ENCODE measurements around the gene RASL12.
"Not testable (repeated sequence)": the region's sequence is repeated elsewhere in the genome, so short reads cannot be mapped to it uniquely, and the experiment has no call there.

Gene RASL12

DNA sequence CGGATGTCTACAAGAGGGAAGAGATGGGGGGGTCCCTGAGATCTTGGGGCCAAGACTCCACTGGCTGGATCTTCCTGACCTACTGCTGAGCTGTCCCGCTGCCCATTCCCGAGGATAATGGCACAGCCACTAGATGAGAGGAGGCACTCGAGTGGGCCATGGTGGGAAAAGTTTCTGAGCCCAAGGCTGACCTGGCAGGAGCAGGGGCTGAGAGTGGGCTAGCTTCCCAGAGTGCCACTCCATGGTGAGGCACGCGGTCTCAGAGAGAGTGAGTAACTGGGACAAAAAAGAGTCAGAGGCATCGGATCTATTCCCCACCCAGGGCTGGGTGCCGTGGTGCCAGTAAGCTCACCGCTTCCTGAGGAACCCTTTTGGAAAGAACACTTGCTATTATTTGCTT lies 11.7 kb downstream of the RASL12 start:
- no peak for DNase-seq (ENCODE audit: low read depth in 2 of 2)

DNA sequence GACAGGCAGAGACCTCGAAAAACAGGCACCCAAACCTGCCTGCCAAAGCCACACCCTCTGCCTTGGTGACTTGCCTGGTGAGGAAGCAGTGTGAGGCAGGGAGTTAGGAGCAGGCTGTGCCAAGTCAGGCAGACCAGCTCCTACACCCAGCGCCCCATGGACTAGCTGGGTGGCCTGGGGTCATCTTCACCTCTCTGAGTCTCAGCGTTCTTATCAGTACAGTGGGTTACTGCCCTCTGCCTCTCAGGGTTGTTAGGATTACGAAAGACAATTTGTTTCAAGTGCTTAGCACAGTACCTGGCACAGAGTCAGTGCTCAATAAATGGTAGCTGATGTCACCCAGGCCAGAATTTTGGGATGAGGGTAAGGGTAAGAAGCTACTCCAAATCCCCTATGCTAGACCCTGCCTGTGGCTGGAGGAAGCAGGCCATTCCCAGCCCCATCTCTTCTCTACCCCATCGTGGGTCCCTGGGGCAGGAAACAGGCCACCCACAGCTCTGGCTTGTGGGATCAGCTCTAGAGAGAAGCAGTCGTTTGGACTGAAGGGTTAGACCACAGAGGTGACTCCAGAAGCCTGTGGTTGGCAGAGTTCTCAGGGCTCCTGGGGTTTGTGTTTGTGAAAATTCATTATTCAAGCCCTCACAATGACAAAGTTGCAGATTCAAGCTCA lies 12.5 kb downstream of the RASL12 start:
- DNase-seq (ENCODE audit: low read depth in 2 of 2), result no peak

DNA sequence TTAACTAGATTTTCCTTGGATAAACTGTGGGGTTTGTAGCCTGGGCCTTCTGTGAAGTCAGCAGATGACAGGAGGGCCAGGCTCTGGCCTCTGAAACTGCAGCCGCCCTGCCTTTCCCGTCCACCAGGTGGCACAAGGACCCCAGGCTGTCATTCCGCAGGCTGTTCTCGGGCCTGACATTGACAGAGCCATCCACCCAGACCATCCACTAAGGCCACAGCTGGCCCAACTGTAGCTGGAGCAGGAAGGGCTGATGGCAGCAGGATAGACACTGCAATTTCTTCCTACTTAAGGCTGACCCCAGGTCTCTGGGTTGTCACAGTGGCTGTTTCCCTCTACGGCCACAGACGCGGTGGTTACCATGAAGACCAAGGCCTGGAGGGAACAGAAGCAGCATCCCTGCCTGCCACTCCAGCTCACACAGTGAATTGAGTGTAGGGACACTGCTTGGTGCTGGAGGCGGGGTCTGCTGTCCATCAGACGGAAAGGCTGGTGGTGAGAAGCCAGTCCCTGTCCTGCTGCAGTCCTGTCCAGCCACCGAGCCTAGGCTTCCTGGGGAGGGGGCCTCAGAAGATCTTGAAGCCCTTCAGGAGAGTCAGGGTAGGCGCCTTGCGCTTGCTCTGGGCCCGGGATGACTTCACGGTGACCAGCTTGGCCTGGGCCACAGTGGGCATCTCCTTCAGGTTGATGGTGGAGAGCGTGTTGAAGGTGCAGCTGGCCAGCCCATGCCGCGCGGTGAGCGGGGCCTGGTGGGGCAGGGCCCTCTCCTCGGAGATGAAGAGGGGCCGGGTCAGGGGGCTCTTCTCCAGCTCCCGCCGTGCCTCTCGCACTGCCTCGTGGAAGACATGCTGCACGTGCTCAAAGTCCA lies 13.2 kb downstream of the RASL12 start:
- peak in 1 of 2 donors; percentile 26 for DNase-seq (ENCODE audit: low read depth in 2 of 2)

DNA sequence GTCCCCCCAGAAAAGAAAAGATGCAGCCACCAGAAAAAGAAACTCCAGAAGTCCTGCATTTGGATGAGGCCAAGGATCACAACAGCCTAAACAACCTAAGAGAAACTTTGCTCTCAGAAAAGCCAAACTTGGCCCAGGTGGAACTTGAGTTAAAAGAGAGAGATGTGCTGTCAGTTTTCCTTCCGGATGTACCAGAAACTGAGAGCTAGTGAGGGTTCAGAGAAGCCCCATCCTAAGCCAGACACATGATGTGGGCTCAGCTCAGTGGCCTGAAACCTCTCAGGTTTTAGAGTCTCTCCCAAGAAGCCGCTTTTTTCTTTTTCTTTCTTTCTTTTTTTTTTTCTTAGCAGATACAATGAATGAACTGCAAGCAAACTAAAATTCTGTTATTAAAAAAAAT lies 14.8 kb downstream of the RASL12 start:
- DNase-seq (ENCODE audit: low read depth in 2 of 2), result no peak

DNA sequence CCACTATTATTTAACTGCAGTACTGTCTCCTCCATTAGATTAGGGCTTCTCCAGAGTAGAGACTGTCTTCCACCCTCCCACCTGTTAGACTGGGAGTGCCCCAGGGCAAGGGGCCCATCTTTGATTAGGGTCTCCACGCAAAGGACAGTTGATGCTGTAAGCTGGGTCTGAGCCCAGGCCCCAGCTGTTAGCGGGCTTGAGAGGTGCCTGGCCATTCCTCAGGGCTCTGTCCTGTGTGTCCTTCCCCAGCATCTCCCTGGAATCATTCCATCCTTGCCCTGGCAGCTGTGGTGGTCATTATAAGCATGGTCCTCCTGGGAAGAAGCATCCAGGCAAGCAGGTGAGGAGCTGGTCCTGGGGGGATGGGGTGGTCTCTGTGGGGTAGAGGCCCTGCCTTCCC lies 16.5 kb downstream of the RASL12 start:
- no peak for DNase-seq (ENCODE audit: low read depth in 2 of 2)

DNA sequence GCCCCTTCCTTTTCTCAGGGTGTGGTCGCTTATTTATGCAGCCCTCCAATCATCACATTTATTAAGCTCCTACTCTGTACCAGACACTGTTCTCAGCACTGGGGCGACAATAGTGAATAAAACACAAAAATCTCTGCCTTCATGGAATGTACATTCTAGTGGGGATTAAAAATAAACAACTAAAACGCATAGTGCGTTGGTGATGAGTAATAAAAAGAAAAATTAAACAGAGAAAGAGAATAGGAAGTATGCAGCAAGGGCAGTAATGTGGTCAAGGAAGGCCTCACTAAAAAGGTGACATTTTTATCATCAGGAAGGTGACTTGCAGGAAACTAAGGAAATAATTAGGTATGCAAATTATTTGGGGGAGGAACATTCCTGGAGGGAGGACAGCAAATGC lies 17.5 kb downstream of the RASL12 start:
- no peak for DNase-seq (ENCODE audit: low read depth in 2 of 2)

DNA sequence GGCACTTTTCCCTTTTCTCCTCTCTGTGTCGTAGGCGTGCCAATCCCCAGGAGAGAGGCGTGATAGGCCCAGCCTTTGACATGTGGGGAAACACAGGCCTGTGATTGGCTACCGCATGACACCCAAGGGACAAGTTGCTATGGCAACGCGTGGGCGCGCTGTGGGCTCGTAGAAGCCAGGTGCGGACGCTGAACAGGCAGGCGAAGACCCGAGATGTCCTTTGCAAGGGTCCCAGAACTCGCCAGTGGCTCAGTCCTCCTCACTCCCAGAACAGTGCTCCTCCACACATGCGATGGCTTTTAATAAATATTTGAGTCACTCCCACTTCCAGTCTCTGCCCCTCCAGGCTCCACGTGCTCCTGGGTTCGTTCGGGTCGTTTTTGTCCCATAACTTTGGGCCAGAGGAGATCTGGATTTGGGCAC lies 18.4 kb downstream of the RASL12 start:
- peak; percentile 73 to 84 for DNase-seq (ENCODE audit: low read depth in 2 of 2)

DNA sequence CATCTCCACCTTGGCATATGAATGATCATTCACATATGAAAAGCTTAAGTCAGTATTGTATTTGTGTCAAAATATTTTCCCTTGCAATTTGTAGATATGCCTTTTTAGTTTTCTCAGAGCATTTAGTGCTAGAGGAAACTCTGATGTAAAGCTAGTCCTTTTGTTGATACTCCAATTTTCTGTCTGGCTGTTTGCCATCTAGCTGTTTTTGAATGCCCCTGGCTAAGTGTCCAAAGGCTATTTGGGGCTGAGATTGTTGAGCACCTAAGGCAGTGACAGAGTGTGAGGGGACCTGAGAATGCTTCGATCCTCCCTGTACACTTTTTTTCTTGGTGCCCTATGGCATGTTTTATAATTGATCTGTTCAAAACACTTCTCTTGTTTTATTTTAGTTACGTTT lies 19.6 kb downstream of the RASL12 start:
- no peak for DNase-seq (ENCODE audit: low read depth in 2 of 2)

DNA sequence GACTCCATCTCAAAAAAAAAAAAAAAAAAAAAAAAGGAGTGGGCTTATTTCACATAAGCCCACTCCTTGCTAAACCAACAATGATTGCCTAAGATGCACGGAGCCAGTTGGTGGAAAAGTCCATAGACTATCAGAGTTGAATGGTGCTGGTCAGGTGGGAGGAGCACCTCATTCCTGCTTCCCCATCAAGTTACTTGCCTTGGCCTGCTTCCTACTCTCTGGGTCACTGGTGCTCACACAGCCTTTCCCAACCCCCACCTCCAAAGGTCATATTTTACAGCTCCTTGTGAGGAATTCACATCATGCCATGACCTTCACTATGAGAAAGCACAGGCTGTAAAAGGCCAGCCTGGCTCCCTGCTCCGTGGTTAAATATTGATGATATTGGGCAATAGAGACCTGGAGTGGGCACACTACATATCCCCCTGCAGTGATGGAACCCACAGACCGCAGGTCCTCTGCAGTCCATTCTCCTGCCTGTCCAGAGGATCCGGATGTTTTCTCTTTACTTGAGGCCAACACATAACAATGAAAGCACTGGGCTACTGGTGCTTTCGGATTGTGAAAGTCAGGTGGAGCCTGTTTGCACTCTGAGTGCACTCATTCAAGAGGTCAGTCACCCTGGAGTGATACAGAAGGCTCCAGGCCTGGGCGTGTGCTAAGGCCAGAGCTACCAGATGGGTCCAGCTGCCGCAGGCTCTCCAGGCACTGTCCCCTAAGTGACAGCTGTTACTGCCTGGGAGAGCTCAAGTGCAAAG lies 22.9 kb downstream of the RASL12 start, which contains the start of gene SLC51B:
SLC51B (plus strand) TSS at position 664 of the 758 bp plus-strand sequence. CDS start 4,618 bp downstream, outside the sequence.
- DNase-seq (ENCODE audit: low read depth in 2 of 2), result no peak

DNA sequence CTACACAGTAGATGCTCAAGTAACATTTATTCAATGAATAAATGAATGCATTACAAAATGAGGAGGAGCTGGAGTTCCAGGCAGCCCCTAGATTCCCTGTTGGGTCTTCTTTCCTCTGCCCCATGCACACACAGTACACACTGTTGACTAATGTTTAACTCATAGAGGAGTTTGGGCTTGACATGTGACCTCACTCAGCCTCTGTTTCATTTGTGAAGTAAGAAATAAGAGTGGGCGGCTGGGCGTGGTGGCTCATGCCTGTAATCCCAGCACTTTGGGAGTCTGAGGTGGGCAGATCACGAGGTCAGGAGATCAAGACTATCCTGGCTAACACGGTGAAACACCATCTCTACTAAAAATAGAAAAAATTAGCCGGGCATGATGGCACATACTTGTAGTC lies 23.6 kb downstream of the RASL12 start:
- DNase-seq (ENCODE audit: low read depth in 2 of 2), result not testable (repeated sequence)

DNA sequence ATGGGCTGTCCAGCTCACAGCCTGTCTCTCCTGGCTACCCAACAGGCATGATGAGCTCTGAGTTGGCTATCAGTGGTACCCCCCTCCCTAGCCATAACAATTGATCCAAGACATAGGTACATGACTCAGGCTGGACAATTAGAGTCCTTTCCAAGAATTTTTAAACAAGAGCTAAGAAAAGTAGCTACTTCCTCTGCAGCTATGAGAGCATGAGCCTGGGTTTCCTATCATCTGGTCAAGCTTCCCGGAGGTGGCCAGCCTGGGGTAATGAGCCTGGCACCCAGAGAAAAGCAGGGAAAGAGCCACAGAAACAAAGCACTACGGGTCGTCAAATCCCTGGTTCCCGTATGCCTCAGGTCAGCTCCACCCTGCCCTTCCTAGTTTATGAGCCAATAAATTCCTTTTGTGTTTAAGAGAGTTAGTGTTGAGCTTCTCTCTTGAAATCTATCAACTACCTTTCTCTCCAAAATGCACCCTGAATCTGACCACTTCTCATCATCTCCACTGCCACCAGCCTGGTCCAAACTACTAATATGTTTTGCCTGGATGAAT lies 24.9 kb downstream of the RASL12 start:
- DNase-seq (ENCODE audit: low read depth in 2 of 2), result no peak

DNA sequence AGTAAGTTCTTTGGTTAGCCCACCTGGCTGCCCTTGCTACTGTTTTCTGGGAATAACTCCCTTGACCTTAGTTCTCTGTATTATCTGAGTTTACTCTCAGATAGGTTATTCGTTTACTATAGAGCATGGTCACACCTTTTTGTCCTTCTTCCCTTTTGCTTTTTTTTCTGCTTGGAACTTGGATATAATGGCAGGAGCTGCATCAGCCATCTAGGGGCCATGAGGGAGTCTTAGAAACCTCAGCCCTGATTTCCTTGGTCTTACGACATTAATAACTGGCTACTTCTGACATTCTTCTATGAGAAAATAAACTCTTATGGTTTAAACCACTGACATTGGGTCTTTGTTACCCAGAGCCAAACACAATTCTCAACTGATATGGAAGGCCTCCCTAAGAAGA lies 26.0 kb downstream of the RASL12 start:
- DNase-seq (ENCODE audit: low read depth in 2 of 2), result no peak

DNA sequence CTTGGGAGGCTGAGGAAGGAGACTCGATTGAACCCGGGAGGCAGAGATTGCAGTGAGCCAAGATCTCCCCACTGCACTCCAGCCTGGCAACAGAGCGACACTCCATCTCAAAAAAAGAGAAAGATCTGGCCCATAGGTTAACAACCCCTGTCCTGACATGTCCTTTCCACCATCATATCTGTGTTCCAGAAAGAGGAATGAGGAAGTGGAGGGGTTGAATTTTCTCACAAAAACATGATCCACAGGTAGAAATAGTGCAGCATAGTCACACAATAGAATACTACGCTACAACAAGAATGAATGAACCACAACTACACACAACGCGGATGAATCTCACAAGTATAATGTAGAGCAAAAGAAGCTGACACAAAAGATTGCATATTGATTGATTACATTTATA lies 27.3 kb downstream of the RASL12 start:
- no peak for DNase-seq (ENCODE audit: low read depth in 2 of 2)

DNA sequence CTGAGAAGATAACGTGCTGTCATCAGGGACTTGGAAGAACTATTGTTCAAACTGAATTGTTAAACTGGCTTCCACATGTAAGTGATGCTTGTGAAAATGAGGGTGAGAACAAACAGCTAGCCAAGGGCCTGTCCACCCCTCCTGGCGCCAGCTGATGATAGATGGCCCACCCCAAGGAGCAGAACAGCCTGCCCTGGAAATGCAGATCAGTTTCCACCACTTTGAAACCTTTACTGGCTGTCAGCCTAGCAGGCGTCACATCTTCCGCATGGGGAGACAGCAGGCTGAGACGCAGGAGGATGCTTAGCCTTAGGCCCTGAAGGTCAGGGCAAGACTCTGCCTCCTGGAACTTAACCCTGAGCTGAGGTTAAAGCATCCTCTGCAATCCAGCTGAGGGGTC lies 29.0 kb downstream of the RASL12 start:
- no peak for DNase-seq (ENCODE audit: low read depth in 2 of 2)

DNA sequence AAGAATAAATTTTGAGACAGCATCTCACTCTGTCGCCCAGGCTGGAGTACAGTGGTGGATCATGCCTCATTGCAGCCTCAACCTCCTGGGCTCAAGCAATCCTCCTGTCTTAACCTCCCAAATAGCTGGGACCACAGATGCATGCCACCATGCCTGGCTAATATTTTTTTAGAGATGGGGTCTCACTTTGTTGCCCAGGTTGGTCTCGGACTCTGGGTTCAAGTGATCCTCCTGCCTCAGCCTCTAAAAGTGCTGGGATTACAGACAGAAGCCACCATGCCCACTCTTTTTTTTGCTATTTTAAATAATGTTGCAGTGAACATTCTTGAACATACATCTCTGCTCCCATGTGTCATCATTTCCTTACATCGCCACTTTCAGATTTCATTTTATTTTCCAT lies 29.4 kb downstream of the RASL12 start:
- no peak for DNase-seq (ENCODE audit: low read depth in 2 of 2)

DNA sequence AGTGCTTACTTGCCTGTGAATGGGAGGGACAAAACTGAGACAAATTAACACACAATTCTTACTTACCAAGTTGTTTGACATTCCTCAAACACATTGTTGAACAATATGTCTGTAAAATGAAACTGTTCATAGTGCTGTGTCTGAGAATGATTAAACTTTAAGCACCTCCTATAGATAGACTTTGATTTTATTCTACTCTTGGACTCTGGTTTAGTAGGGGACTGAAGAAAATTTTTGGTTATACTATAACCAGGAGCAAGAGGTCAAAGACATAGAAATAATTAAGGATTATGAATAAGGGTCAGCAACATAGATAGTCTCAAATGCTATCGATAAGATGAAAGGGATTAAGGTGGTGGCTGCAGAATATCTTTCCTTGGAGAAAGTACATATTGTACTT lies 30.5 kb downstream of the RASL12 start:
- no peak for DNase-seq (ENCODE audit: low read depth in 2 of 2)

DNA sequence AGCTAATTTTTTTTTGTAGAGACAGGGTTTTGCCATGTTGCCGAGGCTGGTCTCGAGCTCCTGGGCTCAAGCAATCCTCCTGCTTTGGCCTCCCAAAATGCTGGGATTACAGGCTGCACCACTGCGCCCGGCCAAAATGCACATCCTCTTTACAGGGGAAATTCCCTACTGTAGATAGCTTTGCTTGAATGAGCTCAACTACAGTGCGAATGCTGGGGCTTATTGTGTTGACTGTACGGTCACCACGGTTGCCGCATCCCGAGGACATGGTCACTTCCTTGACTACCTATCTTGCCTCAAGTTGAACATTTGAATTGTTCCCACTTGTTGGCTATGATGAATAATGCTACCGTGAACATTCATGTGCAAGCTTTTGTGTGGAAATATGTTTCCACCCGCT lies 33.1 kb downstream of the RASL12 start:
- DNase-seq (ENCODE audit: low read depth in 2 of 2), result no peak

DNA sequence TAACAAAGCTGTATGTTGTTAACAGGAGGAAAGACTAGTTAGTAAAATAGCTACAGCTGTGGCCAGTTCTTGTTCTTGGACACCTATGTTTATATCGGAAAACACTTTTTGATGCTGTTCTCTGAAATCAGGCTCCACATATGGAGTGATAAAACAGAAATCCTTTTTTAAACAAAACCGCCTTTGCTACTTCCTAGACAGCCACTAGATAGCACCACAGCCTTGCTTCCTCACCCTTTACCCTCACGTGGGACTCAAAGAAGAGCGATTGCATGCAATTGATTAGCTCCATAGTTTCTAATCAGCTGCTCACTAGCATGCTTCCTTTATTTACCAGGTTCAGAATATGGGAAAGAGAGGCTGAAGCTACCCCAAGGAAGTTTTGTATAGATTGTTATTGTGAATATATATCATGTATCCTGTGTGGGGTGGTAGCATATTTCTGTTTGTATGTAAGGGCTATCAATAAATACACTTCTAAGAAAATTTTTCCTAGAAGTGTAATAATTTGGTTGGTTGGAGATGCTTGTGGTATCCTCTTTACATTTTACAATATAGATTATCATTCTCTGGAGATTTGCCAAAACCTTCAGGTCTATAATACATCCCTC lies 34.0 kb downstream of the RASL12 start:
- DNase-seq (ENCODE audit: low read depth in 2 of 2), result no peak

DNA sequence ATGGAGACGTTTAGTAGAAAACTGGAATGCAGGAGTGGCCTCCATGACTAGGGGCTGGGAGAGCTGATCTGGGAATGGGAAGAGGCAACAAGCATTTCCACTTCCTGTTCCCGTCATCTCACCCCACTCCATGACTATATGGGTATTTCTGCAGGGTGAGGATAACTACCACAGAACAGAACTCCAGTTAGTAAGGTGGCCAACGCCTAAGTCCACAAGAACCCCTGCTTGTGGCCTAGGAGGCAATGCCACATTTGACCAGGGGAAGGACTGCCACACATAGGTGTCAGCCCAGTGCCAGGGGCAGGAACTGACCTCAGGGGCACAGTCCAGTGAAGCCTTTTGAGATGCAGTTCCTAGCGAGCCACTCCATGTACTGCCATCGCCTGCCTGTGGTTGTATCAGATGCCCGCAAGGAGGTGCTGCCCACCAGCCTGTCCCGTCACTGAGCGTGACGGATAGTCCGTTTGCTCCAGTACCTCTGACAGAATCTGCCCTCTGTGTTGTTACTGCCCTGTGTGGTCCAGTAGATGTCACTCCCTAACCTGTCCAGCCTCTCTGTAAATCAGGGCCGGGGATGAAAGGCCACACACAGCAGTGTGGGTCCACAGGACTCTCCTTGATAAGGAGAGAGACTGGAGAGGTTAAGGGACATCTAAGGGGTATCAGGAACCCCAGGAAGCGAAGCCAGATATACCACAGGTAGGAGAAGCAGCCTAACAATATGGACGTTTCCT lies 34.8 kb downstream of the RASL12 start:
- no peak for DNase-seq (ENCODE audit: low read depth in 2 of 2)

DNA sequence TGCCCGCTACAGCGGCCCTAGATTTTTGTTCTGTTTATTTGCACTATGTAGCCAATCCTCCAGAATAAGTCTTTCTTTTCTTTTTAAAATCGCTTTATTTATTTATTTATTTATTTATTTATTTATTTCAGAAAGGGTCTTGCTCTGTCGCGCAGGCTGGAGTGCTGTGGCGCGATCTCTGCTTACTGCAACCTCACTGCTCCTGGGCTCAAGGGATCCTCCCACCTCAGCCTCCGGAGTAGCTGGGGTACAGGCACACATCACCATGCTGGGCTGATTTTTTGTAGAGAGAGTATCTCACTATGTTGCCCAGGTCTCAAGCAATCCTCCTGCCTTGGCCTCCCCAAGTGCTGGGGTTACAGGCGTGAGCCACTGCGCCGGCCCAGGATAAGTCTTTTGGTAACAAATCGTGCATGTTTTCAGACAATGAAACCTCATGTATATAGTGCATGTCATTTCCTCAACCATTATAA lies 38.0 kb downstream of the RASL12 start:
- DNase-seq (ENCODE audit: low read depth in 2 of 2), result no peak

Data from activated CD8-positive, alpha-beta memory T cell treated with anti-CD3 and anti-CD28 coated beads for 4 hours (primary cell).